GM12878 (cell line): ENCODE measurements around the gene TMEM132C. TPM values are rescaled to one million over a fixed set of nuclear protein-coding genes. Genes with fewer than 3 reads are reported as not detected.

Experiments used
- ATAC-seq: fragments of 200-7000 bp; cut with Tn5 transposase; 3 replicates; pipeline ENCODE4 v1.9.1; 2020; ENCODE audit warnings: mild to moderate bottlenecking, moderate library complexity
- BruUV-seq: library from RNA; stranded (reverse); fragments of 400-500 nt; replicated peaks from 2 replicates; lab custom pipeline; 2021; lab: Mats Ljungman, UMichigan
- CTCF ChIA-PET: fragments of 300-600 bp; sonication (Branson Sonifier 250); formaldehyde crosslinking; extraction: SDS; loops from one replicate; lab custom pipeline; 2021; ENCODE audit warnings: inconsistent platforms; lab: Yijun Ruan, JAX
- POLR2A ChIA-PET: fragments of 350-600 bp; formaldehyde crosslinking; extraction: SDS; loops from one replicate; lab custom pipeline; 2021; ENCODE audit warnings: inconsistent platforms; lab: Charles Lee
- RAD21 ChIA-PET: fragments of 300-600 bp; sonication (Branson Sonifier 250); formaldehyde crosslinking; loops from one replicate; lab custom pipeline; 2023; ENCODE audit warnings: antibody characterized with exemption; ENCODE audit not compliant: unreplicated experiment; lab: Charles Lee
- SMC1A ChIA-PET: fragments of 300-600 bp; sonication (Branson Sonifier 250); formaldehyde crosslinking; loops from one replicate; lab custom pipeline; 2023; ENCODE audit not compliant: unreplicated experiment, uncharacterized antibody; lab: Charles Lee
- DNase-seq: peaks from one replicate; pipeline ENCODE4 v3.0.0-alpha.2; 2011; ENCODE audit warnings: low read depth, low spot score
- FAIRE-seq: peaks from 3 replicates; lab custom pipeline; 2011; peaks lifted over from hg19 to GRCh38; lab: Jason Lieb, UNC
- H2AFZ ChIP-seq: 2 replicates; pipeline ENCODE4 v1.6.0; 2011; ENCODE audit warnings: low read depth, low read length, control low read depth; ENCODE audit not compliant: control insufficient read depth
- H3K27ac ChIP-seq: 2 replicates; pipeline ENCODE4 v1.5.1; 2011; ENCODE audit warnings: control low read depth; ENCODE audit not compliant: control insufficient read depth, insufficient read depth
- H3K27me3 ChIP-seq, 2 experiments: replicated peaks in 1 of 2; 2 replicates each; pipeline versions ENCODE4 v1.6.0 to v1.6.1; 2011; ENCODE audit warnings: low read length in 1 of 2; ENCODE audit not compliant: control insufficient read depth in 2 of 2, insufficient read depth in 2 of 2
- H3K36me3 ChIP-seq, 2 experiments: 2 replicates each; pipeline ENCODE4 v1.5.1; 2011; ENCODE audit warnings: low read length in 1 of 2; ENCODE audit not compliant: control insufficient read depth in 2 of 2, insufficient read depth in 2 of 2
- H3K4me1 ChIP-seq: 2 replicates; pipeline ENCODE4 v1.6.1; 2011; ENCODE audit warnings: mild to moderate bottlenecking, low read length, moderate library complexity, mixed read lengths; ENCODE audit not compliant: control insufficient read depth, insufficient read depth
- H3K4me2 ChIP-seq: 2 replicates; pipeline ENCODE4 v1.6.0; 2011; ENCODE audit warnings: control low read depth; ENCODE audit not compliant: control insufficient read depth, insufficient read depth
- H3K4me3 ChIP-seq: fragments of 200-600 bp; sonication (generic); 2 replicates; pipeline ENCODE4 v1.5.1; 2016
- H3K79me2 ChIP-seq: 2 replicates; pipeline ENCODE4 v1.6.0; 2011; ENCODE audit warnings: low read length; ENCODE audit not compliant: control insufficient read depth, insufficient read depth
- H3K9ac ChIP-seq: 2 replicates; pipeline ENCODE4 v1.8.0; 2011; ENCODE audit warnings: low read length, control low read depth, mixed read lengths; ENCODE audit not compliant: control insufficient read depth, insufficient read depth
- H3K9me3 ChIP-seq: replicated peaks from 3 replicates; pipeline ENCODE4 v1.5.1; 2011; ENCODE audit warnings: mild to moderate bottlenecking, low read length; ENCODE audit not compliant: control insufficient read depth, insufficient read depth
- H4K20me1 ChIP-seq: 2 replicates; pipeline ENCODE4 v1.6.0; 2011; ENCODE audit not compliant: control insufficient read depth, insufficient read depth
- BCL3 ChIP-seq: IDR thresholded peaks from 2 replicates; pipeline ENCODE4 v1.6.1; 2011; ENCODE audit warnings: borderline replicate concordance, low read depth, mild to moderate bottlenecking, moderate library complexity, low read length; ENCODE audit not compliant: insufficient read depth, poor library complexity, severe bottlenecking
- BCLAF1 ChIP-seq: fragments of 450-650 bp; IDR thresholded peaks from 2 replicates; pipeline ENCODE4 v1.6.1; 2017; ENCODE audit warnings: antibody characterized with exemption, mild to moderate bottlenecking, moderate library complexity
- CEBPB ChIP-seq, 2 experiments: fragments of 150-350 bp in 1 of 2; IDR thresholded peaks; 2 replicates each; pipeline ENCODE4 v1.6.1; 2012 to 2014; ENCODE audit warnings: low read depth in 2 of 2, low read length in 2 of 2, borderline replicate concordance in 1 of 2, inconsistent platforms in 1 of 2
- CREB1 ChIP-seq: IDR thresholded peaks from 2 replicates; pipeline ENCODE4 v1.6.1; 2012; ENCODE audit warnings: low read depth, mild to moderate bottlenecking, inconsistent platforms
- HCFC1 ChIP-seq: fragments of 150-350 bp; IDR thresholded peaks from 2 replicates; pipeline ENCODE4 v1.6.1; 2014; ENCODE audit warnings: low read length
- IRF3 ChIP-seq: fragments of 450-650 bp; IDR thresholded peaks from 2 replicates; pipeline ENCODE4 v1.6.1; 2014; ENCODE audit warnings: mild to moderate bottlenecking
- JUND ChIP-seq: IDR thresholded peaks from 2 replicates; pipeline ENCODE4 v1.6.1; 2012; ENCODE audit warnings: low read depth, mild to moderate bottlenecking, low read length, improper control_type of control experiment, moderate library complexity
- MYB ChIP-seq: fragments of 150-350 bp; IDR thresholded peaks from 2 replicates; pipeline ENCODE4 v1.6.1; 2014; ENCODE audit warnings: mild to moderate bottlenecking, low read depth, low read length, borderline replicate concordance
- RUNX3 ChIP-seq: IDR thresholded peaks from 2 replicates; pipeline ENCODE4 v1.6.1; 2012; ENCODE audit warnings: low read length, inconsistent platforms
- SIX5 ChIP-seq: IDR thresholded peaks from 2 replicates; pipeline ENCODE4 v1.6.1; 2011; ENCODE audit warnings: mild to moderate bottlenecking, low read depth, low read length, moderate library complexity; ENCODE audit not compliant: severe bottlenecking
- SREBF2 ChIP-seq: IDR thresholded peaks from 2 replicates; pipeline ENCODE4 v1.6.1; 2012; ENCODE audit warnings: mild to moderate bottlenecking, low read length
- ZNF274 ChIP-seq: IDR thresholded peaks from one replicate; pipeline ENCODE4 v1.8.0; 2011; ENCODE audit not compliant: insufficient read length, insufficient read depth
- ZNF384 ChIP-seq: IDR thresholded peaks from 2 replicates; pipeline ENCODE4 v1.6.1; 2012; ENCODE audit warnings: low read depth, mild to moderate bottlenecking, low read length, improper control_type of control experiment, borderline replicate concordance
- ZNF592 ChIP-seq: fragments of 450-650 bp; IDR thresholded peaks from 2 replicates; pipeline ENCODE4 v1.6.1; 2017; ENCODE audit warnings: mild to moderate bottlenecking, moderate library complexity
- WGBS: methylation state at CpG from one replicate; pipeline ENCODE4 v1.1.6; 2016; ENCODE audit warnings: low lambda C conversion rate; ENCODE audit not compliant: insufficient replicate concordance, insufficient coverage; ENCODE audit errors: missing lambda C conversion rate; 5-methylcytosine and 5-hydroxymethylcytosine counted together
- in situ Hi-C: fragments of 300-500 bp; cut with MboI; formaldehyde crosslinking; loops from 9 replicates; pipeline ENCODE4 v1.14.3; 2018; ENCODE audit warnings: mixed read lengths
- intact Hi-C: fragments of 100-400 bp; cut with micrococcal nuclease; formaldehyde crosslinking; loops from one replicate; pipeline ENCODE4 v1.14.2; 2022; ENCODE audit not compliant: unreplicated experiment
- polyA plus RNA-seq, 11 experiments: library from polyadenylated mRNA; depleted of rRNA in 4 of 11; unstranded in 6 of 11; stranded (reverse) in 5 of 11; fragments of >200 nt; fragmentation: Nextera tagmentation in 4 of 11; fragmentation: Illumina TruSeq in 1 of 11; extraction: Ambion mirVana in 4 of 11; extraction: Trizol in 1 of 11; gene quantifications; 1 replicate in 1 of 11; 2 replicates in 10 of 11; pipeline versions ENCODE4 v1.2.1 to v1.2.3, GENCODE V29; 2011 to 2016; ENCODE audit warnings: inconsistent platforms in 2 of 11, missing spikeins in 2 of 11, low read depth in 1 of 11
- total RNA-seq, 4 experiments: library from RNA; depleted of rRNA in 3 of 4; stranded (reverse); fragments of >200 nt in 3 of 4; fragmentation: Illumina TruSeq in 1 of 4; extraction: Trizol in 1 of 4; gene quantifications; 2 replicates each; pipeline versions ENCODE4 v1.2.1 to v1.2.3, GENCODE V29; 2013 to 2021

TMEM132C gene
- total and polyA plus RNA-seq, 10 of the 15 experiments (the other 5 are each of a cell fraction or from before 2014, with no cell fraction given) = not detected

GRCh38 chr12:128709660-128710059, 442.7 kb downstream of the TMEM132C start (continued):
- TF ChIP-seq BCLAF1 (no peak), JUND (no peak), RUNX3 (no peak)

- SMC1A ChIA-PET = no interaction called here
- BruUV-seq = no TSS peak
- H3K36me3 ChIP-seq = no peaks in the 10 kb centered on the region
- TF ChIP-seq IRF3 = no peak
- no peak for TF ChIP-seq CREB1
- no peak for TF ChIP-seq BCL3
- no peak for TF ChIP-seq SREBF2
- TF ChIP-seq MYB = no peak
- TF ChIP-seq ZNF384 = no peak
- TF ChIP-seq ZNF274 = no peak
- no peak for TF ChIP-seq ZNF592
- no peak for TF ChIP-seq SIX5
- TF ChIP-seq HCFC1 = no peak
- no peak for TF ChIP-seq CEBPB (IDR thresholded peaks at IDR 0.05; ENCODE audit: borderline replicate concordance in 1 of 2, low read depth in 2 of 2, low read length in 2 of 2)
- H3K4me2 ChIP-seq = no peak overlapping the region
- no peaks in the 10 kb centered on the region for H3K4me1 ChIP-seq
- POLR2A ChIA-PET = interaction anchor here (0.6 kb wide), 1 partner anchor 1121 kb away, joined by 3 read pairs; no protein-coding TSS in a partner anchor
- in situ Hi-C loops = no loop called here
- no peaks in the 10 kb centered on the region for H4K20me1 ChIP-seq
- FAIRE-seq = no peak
- H3K27ac ChIP-seq = no peak overlapping the region
- no peak overlapping the region for H3K9ac ChIP-seq
- no peak for DNase-seq
- H3K79me2 ChIP-seq = no peaks in the 10 kb centered on the region
- RAD21 ChIA-PET = no interaction called here
- no peaks in the 10 kb centered on the region for H3K27me3 ChIP-seq
- WGBS = 12% methylated on average over 7 of the region's 9 CpGs
- H3K9me3 ChIP-seq = no peaks in the 10 kb centered on the region
- intact Hi-C loops = no loop called here
- no peak overlapping the region for H2AFZ ChIP-seq
- CTCF ChIA-PET = no interaction called here
- ATAC-seq = no peak
- H3K4me3 ChIP-seq = no peak overlapping the region
Measured at GRCh38 chr12:128711486-128711885, 444.5 kb downstream of the TMEM132C start.
